SU-DHL-6 (cell line): ENCODE data around the gene IMPDH2.

ENCODE experiments used
- EZH2phosphoT487 ChIP-seq: fragments of 200-600 bp; sonication (generic), shearing (Covaris generic); conservative IDR thresholded peaks from 2 replicates; pipeline ENCODE4 v1.6.1; 2018; ENCODE audit warnings: mild to moderate bottlenecking, antibody characterized with exemption, low read length, moderate library complexity, mixed read lengths
- TF ChIP-seq, protein P1 (sequence below): fragments of 200-600 bp; sonication (generic); IDR thresholded peaks from one replicate; pipeline ENCODE4 v1.5.1; 2017; ENCODE audit warnings: antibody characterized with exemption, mild to moderate bottlenecking, low read length, moderate library complexity; ENCODE audit not compliant: insufficient read depth, poor library complexity, severe bottlenecking

- TF ChIP-seq, protein P1, sequence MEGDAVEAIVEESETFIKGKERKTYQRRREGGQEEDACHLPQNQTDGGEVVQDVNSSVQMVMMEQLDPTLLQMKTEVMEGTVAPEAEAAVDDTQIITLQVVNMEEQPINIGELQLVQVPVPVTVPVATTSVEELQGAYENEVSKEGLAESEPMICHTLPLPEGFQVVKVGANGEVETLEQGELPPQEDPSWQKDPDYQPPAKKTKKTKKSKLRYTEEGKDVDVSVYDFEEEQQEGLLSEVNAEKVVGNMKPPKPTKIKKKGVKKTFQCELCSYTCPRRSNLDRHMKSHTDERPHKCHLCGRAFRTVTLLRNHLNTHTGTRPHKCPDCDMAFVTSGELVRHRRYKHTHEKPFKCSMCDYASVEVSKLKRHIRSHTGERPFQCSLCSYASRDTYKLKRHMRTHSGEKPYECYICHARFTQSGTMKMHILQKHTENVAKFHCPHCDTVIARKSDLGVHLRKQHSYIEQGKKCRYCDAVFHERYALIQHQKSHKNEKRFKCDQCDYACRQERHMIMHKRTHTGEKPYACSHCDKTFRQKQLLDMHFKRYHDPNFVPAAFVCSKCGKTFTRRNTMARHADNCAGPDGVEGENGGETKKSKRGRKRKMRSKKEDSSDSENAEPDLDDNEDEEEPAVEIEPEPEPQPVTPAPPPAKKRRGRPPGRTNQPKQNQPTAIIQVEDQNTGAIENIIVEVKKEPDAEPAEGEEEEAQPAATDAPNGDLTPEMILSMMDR = no peak
- no peak for TF ChIP-seq EZH2phosphoT487
These were observed 19.8 kb downstream of the IMPDH2 start for GRCh38 chr3:49009396-49009795.
